Endothelial cell of umbilical vein (primary cell): Measurements from ENCODE around the gene RELCH. TPM values are rescaled to one million over a fixed set of nuclear protein-coding genes. Genes with fewer than 3 reads are reported as not detected.

ENCODE experiments used
- BruUV-seq: library from RNA; stranded (reverse); fragments of 400-500 nt; replicated peaks from 2 replicates; lab custom pipeline; 2021; lab: Mats Ljungman, UMichigan
- CTCF ChIA-PET: fragments of 300-600, 350-600 bp; sonication (Branson Sonifier 250); formaldehyde crosslinking; loops from one replicate; lab custom pipeline; 2021; ENCODE audit warnings: antibody characterized with exemption, inconsistent platforms; lab: Charles Lee
- POLR2A ChIA-PET: fragments of 300-600, 350-600 bp; sonication (Branson Sonifier 250); formaldehyde crosslinking; loops from one replicate; lab custom pipeline; 2021; ENCODE audit warnings: antibody characterized with exemption, inconsistent platforms; lab: Charles Lee
- DNase-seq: peaks from one replicate; pipeline ENCODE4 v3.0.0-alpha.2; 2011; ENCODE audit warnings: low read depth, low spot score
- FAIRE-seq: peaks from 2 replicates; lab custom pipeline; 2011; peaks lifted over from hg19 to GRCh38; lab: Jason Lieb, UNC
- H2AFZ ChIP-seq: 2 replicates; pipeline ENCODE4 v1.6.0; 2012; ENCODE audit warnings: low read depth, low read length, control low read depth, inconsistent platforms
- H3K27ac ChIP-seq: 2 replicates; pipeline ENCODE4 v1.5.1; 2011; ENCODE audit warnings: low read depth, mild to moderate bottlenecking, control low read depth, low read length, moderate library complexity; ENCODE audit not compliant: insufficient read depth
- H3K27me3 ChIP-seq, 2 experiments: 2 replicates each; pipeline versions ENCODE4 v1.6.0 to v1.6.1; 2011; ENCODE audit warnings: low read length in 2 of 2, mixed read lengths in 1 of 2; ENCODE audit not compliant: control insufficient read depth in 2 of 2, insufficient read depth in 2 of 2
- H3K36me3 ChIP-seq, 2 experiments: 2 replicates in 1 of 2; 3 replicates in 1 of 2; pipeline ENCODE4 v1.5.1; 2011; ENCODE audit warnings: low read length in 2 of 2, mild to moderate bottlenecking in 1 of 2, moderate library complexity in 1 of 2; ENCODE audit not compliant: control insufficient read depth in 2 of 2, insufficient read depth in 2 of 2; ENCODE audit errors: extremely low read depth in 1 of 2
- H3K4me1 ChIP-seq: 3 replicates; pipeline ENCODE4 v1.5.1; 2011; ENCODE audit warnings: mild to moderate bottlenecking, low read length; ENCODE audit not compliant: control insufficient read depth, insufficient read depth; ENCODE audit errors: extremely low read depth
- H3K4me2 ChIP-seq: 2 replicates; pipeline ENCODE4 v1.6.1; 2011; ENCODE audit warnings: low read length, control low read depth, mixed read lengths; ENCODE audit not compliant: insufficient read depth
- H3K4me3 ChIP-seq, 3 experiments: fragments of 200-600 bp in 1 of 3; sonication (generic), shearing (Covaris generic) in 1 of 3; replicated peaks in 1 of 3; 2 replicates each; pipeline ENCODE4 v1.5.1; 2011 to 2016; ENCODE audit warnings: control low read depth in 3 of 3, low read length in 3 of 3, mild to moderate bottlenecking in 2 of 3, inconsistent platforms in 1 of 3, low read depth in 1 of 3, moderate library complexity in 1 of 3; ENCODE audit not compliant: insufficient read depth in 1 of 3
- H3K79me2 ChIP-seq: 2 replicates; pipeline ENCODE4 v1.6.0; 2012; ENCODE audit warnings: low read length, inconsistent platforms; ENCODE audit not compliant: control insufficient read depth, insufficient read depth
- H3K9ac ChIP-seq: replicated peaks from 2 replicates; pipeline ENCODE3; 2011; ENCODE audit warnings: low read length, control low read depth; ENCODE audit not compliant: insufficient read depth; ENCODE audit errors: extremely low read depth
- H3K9me1 ChIP-seq: replicated peaks from 3 replicates; pipeline ENCODE4 v1.6.0; 2011; ENCODE audit warnings: mild to moderate bottlenecking, low read length; ENCODE audit not compliant: control insufficient read depth, insufficient read depth; ENCODE audit errors: extremely low read depth
- H3K9me3 ChIP-seq: replicated peaks from 2 replicates; pipeline ENCODE4 v1.5.1; 2012; ENCODE audit warnings: low read length, inconsistent platforms; ENCODE audit not compliant: control insufficient read depth, insufficient read depth
- H4K20me1 ChIP-seq: replicated peaks from 2 replicates; pipeline ENCODE3; 2011; ENCODE audit warnings: mild to moderate bottlenecking, low read length; ENCODE audit not compliant: control insufficient read depth, insufficient read depth; ENCODE audit errors: extremely low read depth
- EZH2 ChIP-seq: IDR thresholded peaks from 2 replicates; pipeline ENCODE4 v1.6.1; 2012; ENCODE audit warnings: borderline replicate concordance, low read depth, mild to moderate bottlenecking, moderate library complexity, low read length, inconsistent platforms; ENCODE audit not compliant: severe bottlenecking
- FOS ChIP-seq: IDR thresholded peaks from 2 replicates; pipeline ENCODE4 v1.6.1; 2011; ENCODE audit warnings: mild to moderate bottlenecking, low read length, moderate library complexity, borderline replicate concordance; ENCODE audit not compliant: insufficient read depth
- GATA2 ChIP-seq: IDR thresholded peaks from 2 replicates; pipeline ENCODE4 v1.7.0; 2011; ENCODE audit warnings: low read depth, mild to moderate bottlenecking, moderate library complexity, mixed read lengths, low read length; ENCODE audit not compliant: insufficient read length, insufficient read depth
- JUN ChIP-seq: IDR thresholded peaks from 2 replicates; pipeline ENCODE4 v1.6.1; 2011; ENCODE audit warnings: borderline replicate concordance, low read depth; ENCODE audit not compliant: insufficient read length, insufficient read depth
- MAX ChIP-seq: IDR thresholded peaks from 2 replicates; pipeline ENCODE4 v1.6.1; 2011; ENCODE audit not compliant: insufficient read depth, insufficient read length
- MYC ChIP-seq: IDR thresholded peaks from one replicate; pipeline ENCODE4 v1.6.1; 2011; ENCODE audit warnings: mild to moderate bottlenecking, low read depth, low read length
- POLR2A ChIP-seq: IDR thresholded peaks from 2 replicates; pipeline ENCODE4 v1.6.1; 2012; ENCODE audit warnings: low read depth, mild to moderate bottlenecking, control low read depth, low read length
- POLR2AphosphoS5 ChIP-seq: IDR thresholded peaks from 2 replicates; pipeline ENCODE4 v1.6.1; 2012; ENCODE audit warnings: low read depth, mild to moderate bottlenecking, control low read depth, low read length, moderate library complexity; ENCODE audit not compliant: insufficient read depth
- dilution Hi-C: fragments of 300-500 bp; cut with MboI; formaldehyde crosslinking; loops from one replicate; pipeline ENCODE4 v1.15.0; 2019; ENCODE audit warnings: low sequenced_read_pairs; ENCODE audit not compliant: extremely low pct_ligation_motif_present
- intact Hi-C: fragments of 100-400 bp; cut with micrococcal nuclease; formaldehyde crosslinking; loops from one replicate; pipeline ENCODE4 v1.10.0; 2022
- polyA plus RNA-seq, 4 experiments: library from polyadenylated mRNA; depleted of rRNA in 3 of 4; stranded (reverse) in 3 of 4; unstranded in 1 of 4; fragments of >200 nt; gene quantifications; 2 replicates each; pipeline versions ENCODE4 v1.2.1 to v1.2.3, GENCODE V29; 2011 to 2012; ENCODE audit warnings: missing spikeins in 1 of 4
- total RNA-seq: library from RNA; stranded (reverse); gene quantifications from 2 replicates; pipeline ENCODE4 v1.2.3, GENCODE V29; 2021
- TF ChIP-seq, protein P1 (sequence below), 2 donors: IDR thresholded peaks; 1 replicate in 1 of 2; 2 replicates in 1 of 2; pipeline ENCODE4 v1.5.1; 2011; ENCODE audit warnings: low read length in 2 of 2, mild to moderate bottlenecking in 2 of 2, moderate library complexity in 2 of 2, control low read depth in 1 of 2, inconsistent platforms in 1 of 2, low read depth in 1 of 2; ENCODE audit not compliant: insufficient read depth in 1 of 2; ENCODE audit errors: extremely low read depth in 1 of 2

Gene RELCH
- total and polyA plus RNA-seq, 2 donors (not counting 3 experiments of a cell fraction or from before 2014, with no cell fraction given) = 6.6 to 25.2 TPM

DNA sequence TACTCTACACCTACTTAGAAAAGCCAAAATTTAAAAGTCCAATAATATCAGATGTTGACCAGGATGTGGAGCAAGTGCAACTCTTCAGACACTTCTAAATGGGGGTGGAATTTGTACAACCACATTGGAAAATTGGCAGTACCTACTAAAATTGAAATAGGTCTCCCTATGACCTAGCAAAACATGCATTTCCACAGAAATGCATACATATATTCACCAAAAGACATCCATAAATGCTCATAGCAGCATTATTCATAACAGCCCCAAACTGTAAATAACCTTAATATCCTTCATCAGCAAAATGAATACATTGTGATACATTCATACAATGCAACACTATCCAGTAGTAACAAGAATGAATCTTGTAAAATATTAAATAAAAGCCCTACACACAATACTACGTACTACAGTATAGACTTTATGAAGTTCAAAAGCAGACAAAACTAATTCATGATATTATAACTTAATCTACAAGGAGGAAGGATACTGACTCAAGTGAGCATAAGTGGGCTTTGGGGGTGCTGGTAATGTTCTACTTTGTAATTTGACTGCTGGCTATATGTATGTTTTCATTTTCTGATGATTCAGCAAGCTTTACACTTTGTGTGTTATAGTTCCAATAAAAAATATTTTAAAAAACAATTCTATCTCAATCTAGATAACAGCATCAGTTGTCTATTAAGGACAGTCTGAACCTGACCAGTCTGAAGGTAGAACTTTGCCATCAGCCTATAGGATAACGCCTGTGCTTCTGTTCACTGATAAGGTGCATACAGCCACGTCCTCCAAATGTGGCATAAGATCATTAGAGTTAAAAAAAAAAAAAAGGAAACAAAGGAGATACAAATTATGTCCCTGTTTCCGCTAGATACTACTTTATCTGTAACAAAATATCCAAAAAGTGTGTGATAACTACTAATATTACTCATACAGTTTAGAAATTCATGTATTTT, 131.4 kb downstream of the RELCH start:
- H3K36me3 ChIP-seq = no peaks in the 10 kb centered on the region
- no peaks in the 10 kb centered on the region for H3K9me1 ChIP-seq
- H2AFZ ChIP-seq = no peak overlapping the region
- H3K27ac ChIP-seq = no peak overlapping the region
- dilution Hi-C loops = no loop called here
- CTCF ChIA-PET = no interaction called here
- POLR2A ChIA-PET = interaction anchor here (0.7 kb wide), 1 partner anchor 69 kb away, joined by 4 read pairs; no protein-coding TSS in a partner anchor
- peaks cover under 1% of the 10 kb centered on the region for H3K4me1 ChIP-seq
- intact Hi-C loops = no loop called here
- no peaks in the 10 kb centered on the region for H3K9me3 ChIP-seq
- H3K9ac ChIP-seq = no peak overlapping the region
- no peaks in the 10 kb centered on the region for H3K27me3 ChIP-seq
- BruUV-seq = no TSS peak
- no peaks in the 10 kb centered on the region for H4K20me1 ChIP-seq
- FAIRE-seq = no peak
- H3K4me2 ChIP-seq = no peak overlapping the region
- TF ChIP-seq EZH2 (no peak), MYC (no peak), JUN (no peak), MAX (no peak), GATA2 (no peak), POLR2AphosphoS5 (no peak), POLR2A (no peak), FOS (no peak)
- TF ChIP-seq, protein P1, sequence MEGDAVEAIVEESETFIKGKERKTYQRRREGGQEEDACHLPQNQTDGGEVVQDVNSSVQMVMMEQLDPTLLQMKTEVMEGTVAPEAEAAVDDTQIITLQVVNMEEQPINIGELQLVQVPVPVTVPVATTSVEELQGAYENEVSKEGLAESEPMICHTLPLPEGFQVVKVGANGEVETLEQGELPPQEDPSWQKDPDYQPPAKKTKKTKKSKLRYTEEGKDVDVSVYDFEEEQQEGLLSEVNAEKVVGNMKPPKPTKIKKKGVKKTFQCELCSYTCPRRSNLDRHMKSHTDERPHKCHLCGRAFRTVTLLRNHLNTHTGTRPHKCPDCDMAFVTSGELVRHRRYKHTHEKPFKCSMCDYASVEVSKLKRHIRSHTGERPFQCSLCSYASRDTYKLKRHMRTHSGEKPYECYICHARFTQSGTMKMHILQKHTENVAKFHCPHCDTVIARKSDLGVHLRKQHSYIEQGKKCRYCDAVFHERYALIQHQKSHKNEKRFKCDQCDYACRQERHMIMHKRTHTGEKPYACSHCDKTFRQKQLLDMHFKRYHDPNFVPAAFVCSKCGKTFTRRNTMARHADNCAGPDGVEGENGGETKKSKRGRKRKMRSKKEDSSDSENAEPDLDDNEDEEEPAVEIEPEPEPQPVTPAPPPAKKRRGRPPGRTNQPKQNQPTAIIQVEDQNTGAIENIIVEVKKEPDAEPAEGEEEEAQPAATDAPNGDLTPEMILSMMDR (IDR thresholded peaks at IDR 0.05; ENCODE audit: extremely low read depth in 1 of 2, insufficient read depth in 1 of 2, low read depth in 1 of 2, low read length in 2 of 2) = no peak
- no peaks in the 10 kb centered on the region for H3K79me2 ChIP-seq
- H3K4me3 ChIP-seq = no peak overlapping the region
- DNase-seq = no peak
